Neural crest cell (in vitro differentiated cells): ENCODE measurements around the gene ADRA2B. TPM values are rescaled to one million over a fixed set of nuclear protein-coding genes. Genes with fewer than 3 reads are reported as not detected.

Source experiments
- DNase-seq: peaks from one replicate; pipeline ENCODE4 v3.0.0; 2021; ENCODE audit warnings: low read depth, mixed read lengths, low spot score
- H3K27ac Mint-ChIP-seq: one replicate; pipeline ENCODE4 v1.8.0; 2021; ENCODE audit warnings: mild to moderate bottlenecking, mixed read lengths; ENCODE audit not compliant: unreplicated experiment
- H3K27me3 Mint-ChIP-seq: 2 replicates; pipeline ENCODE4 v1.8.0; 2021; ENCODE audit warnings: low read depth, mild to moderate bottlenecking, mixed read lengths
- H3K36me3 Mint-ChIP-seq: 2 replicates; pipeline ENCODE4 v1.8.0; 2021; ENCODE audit warnings: low read depth, mild to moderate bottlenecking, mixed read lengths
- H3K4me1 Mint-ChIP-seq: 2 replicates; pipeline ENCODE4 v1.8.0; 2021; ENCODE audit warnings: mixed read lengths
- H3K4me3 Mint-ChIP-seq: one replicate; pipeline ENCODE4 v1.8.0; 2021; ENCODE audit warnings: mild to moderate bottlenecking, mixed read lengths
- H3K9me3 Mint-ChIP-seq: 2 replicates; pipeline ENCODE4 v1.8.0; 2021; ENCODE audit warnings: mixed read lengths
- CTCF ChIP-seq: fragments of 200-600 bp; sonication (generic); conservative IDR thresholded peaks from 2 replicates; pipeline ENCODE4 v1.5.0; 2021; ENCODE audit warnings: antibody characterized with exemption, mild to moderate bottlenecking
- total RNA-seq: library from RNA; stranded (reverse); gene quantifications from 2 replicates; pipeline ENCODE4 v1.2.1, GENCODE V29; 2021

Gene ADRA2B
- total RNA-seq, 1 donor from 2014 or later, result 0.79 TPM

- no peak for DNase-seq
- no peak overlapping the region for H3K27ac Mint-ChIP-seq
Measured at GRCh38 chr2:96090196-96090926, 26.0 kb downstream of the ADRA2B start.

GRCh38 chr2:96089356-96090195, 26.8 kb downstream of the ADRA2B start:
- no peak for TF ChIP-seq CTCF
- H3K36me3 Mint-ChIP-seq, result no peaks in the 10 kb centered on the region
- no peaks in the 10 kb centered on the region for H3K9me3 Mint-ChIP-seq
- H3K4me3 Mint-ChIP-seq, result no peak overlapping the region
- peaks cover 8% of the 10 kb centered on the region for H3K4me1 Mint-ChIP-seq
- DNase-seq, result no peak
- no peak overlapping the region for H3K27ac Mint-ChIP-seq
- H3K27me3 Mint-ChIP-seq, result no peaks in the 10 kb centered on the region

More at GRCh38 chr2:96090196-96090926, 26.0 kb downstream of the ADRA2B start:
- Mint-ChIP-seq H3K27me3 (no peaks in the 10 kb centered on the region), H3K4me3 (no peak overlapping the region), H3K9me3 (no peaks in the 10 kb centered on the region), H3K36me3 (no peaks in the 10 kb centered on the region), H3K4me1 (peaks cover 9% of the 10 kb centered on the region)
- no peak for TF ChIP-seq CTCF

GRCh38 chr2:96088340-96089335, 27.7 kb downstream of the ADRA2B start:
- Mint-ChIP-seq H3K36me3 (no peaks in the 10 kb centered on the region), H3K4me1 (peaks cover 8% of the 10 kb centered on the region), H3K27ac (no peak overlapping the region), H3K4me3 (no peak overlapping the region), H3K9me3 (no peaks in the 10 kb centered on the region), H3K27me3 (no peaks in the 10 kb centered on the region)
- TF ChIP-seq CTCF, result no peak
- no peak for DNase-seq

- Mint-ChIP-seq H3K27ac (no peak overlapping the region), H3K9me3 (no peaks in the 10 kb centered on the region), H3K4me3 (no peak overlapping the region), H3K36me3 (no peaks in the 10 kb centered on the region), H3K27me3 (no peaks in the 10 kb centered on the region), H3K4me1 (peaks cover 10% of the 10 kb centered on the region)
- DNase-seq, result no peak
- no peak for TF ChIP-seq CTCF
Measured at GRCh38 chr2:96087130-96087529, 29.2 kb downstream of the ADRA2B start.
